CD4-positive, alpha-beta T cell (primary cell): ENCODE measurements around the gene VSNL1. TPM values are rescaled to one million over a fixed set of nuclear protein-coding genes. Genes with fewer than 3 reads are reported as not detected.

Experiments used
- ATAC-seq: fragments of 200-7000 bp; cut with Tn5 transposase; one replicate; pipeline ENCODE4 v1.10.0; 2022; ENCODE audit warnings: mild to moderate bottlenecking; ENCODE audit not compliant: poor library complexity
- CTCF ChIA-PET: fragments of 350-600 bp; sonication (Branson Sonifier 250); formaldehyde crosslinking; loops from one replicate; lab custom pipeline; 2021; ENCODE audit warnings: antibody characterized with exemption, inconsistent platforms; lab: Charles Lee
- POLR2A ChIA-PET: fragments of 350-600 bp; sonication (Branson Sonifier 250); formaldehyde crosslinking; loops from one replicate; lab custom pipeline; 2021; ENCODE audit warnings: antibody characterized with exemption, inconsistent platforms; lab: Charles Lee
- DNase-seq, 14 experiments: peaks; one replicate each; pipeline ENCODE4 v3.0.0-alpha.2; 2013 to 2020; ENCODE audit warnings: mixed read lengths in 2 of 14
- H3K27ac ChIP-seq, 2 donors: one replicate each; pipeline versions ENCODE4 v1.5.1 to v1.7.0; 2013; ENCODE audit warnings: low read length in 2 of 2, low read depth in 1 of 2, mild to moderate bottlenecking in 1 of 2
- H3K27me3 ChIP-seq, 2 experiments: 1 replicate in 1 of 2; 2 replicates in 1 of 2; pipeline versions ENCODE4 v1.6.1 to v1.7.0; 2013; ENCODE audit warnings: low read length in 2 of 2, control low read depth in 1 of 2, mild to moderate bottlenecking in 1 of 2, moderate library complexity in 1 of 2; ENCODE audit not compliant: insufficient read depth in 2 of 2, control insufficient read depth in 1 of 2
- H3K36me3 ChIP-seq: one replicate; pipeline ENCODE4 v1.6.1; 2013; ENCODE audit warnings: low read length, control low read depth; ENCODE audit not compliant: insufficient read depth
- H3K4me1 ChIP-seq: one replicate; pipeline ENCODE4 v1.6.1; 2013; ENCODE audit warnings: low read length, control low read depth; ENCODE audit not compliant: insufficient read depth
- H3K4me3 ChIP-seq: one replicate; pipeline ENCODE4 v1.5.1; 2013; ENCODE audit warnings: mild to moderate bottlenecking, low read length, moderate library complexity
- H3K9me3 ChIP-seq, 2 experiments: 1 replicate in 1 of 2; 2 replicates in 1 of 2; pipeline versions ENCODE4 v1.6.1 to v1.7.0; 2013; ENCODE audit warnings: low read length in 2 of 2, mild to moderate bottlenecking in 2 of 2, control low read depth in 1 of 2, moderate library complexity in 1 of 2; ENCODE audit not compliant: control insufficient read depth in 1 of 2, insufficient read depth in 1 of 2
- H3K27ac Mint-ChIP-seq: one replicate; pipeline ENCODE4 v1.8.0; 2020; ENCODE audit warnings: mixed read lengths
- H3K27me3 Mint-ChIP-seq: one replicate; pipeline ENCODE4 v1.8.0; 2021; ENCODE audit warnings: mixed read lengths
- H3K36me3 Mint-ChIP-seq: one replicate; pipeline ENCODE4 v1.8.0; 2021; ENCODE audit warnings: low read depth, mixed read lengths
- H3K4me1 Mint-ChIP-seq: one replicate; pipeline ENCODE4 v1.8.0; 2021; ENCODE audit warnings: low read depth, mixed read lengths
- H3K4me3 Mint-ChIP-seq: one replicate; pipeline ENCODE4 v1.8.0; 2020; ENCODE audit warnings: mild to moderate bottlenecking, mixed read lengths
- H3K9me3 Mint-ChIP-seq: one replicate; pipeline ENCODE4 v1.8.0; 2020; ENCODE audit warnings: mixed read lengths
- CTCF ChIP-seq: fragments of 200-600 bp; IDR thresholded peaks from one replicate; pipeline ENCODE4 v1.8.0; 2022; ENCODE audit warnings: antibody characterized with exemption, mild to moderate bottlenecking
- intact Hi-C, 2 experiments: fragments of 100-400 bp; cut with DNase I in 1 of 2; cut with micrococcal nuclease in 1 of 2; formaldehyde crosslinking; loops; one replicate each; pipeline versions ENCODE4 v1.15.1 to v1.9.0; 2023 to 2025; cut with DNase I, micrococcal nuclease
- total RNA-seq, 174 experiments: library from RNA in 2 of 174; stranded (reverse) in 2 of 174; gene quantifications; one replicate each; pipeline ENCODE4 v1.2.3 and lab custom pipeline; 2021 to 2026

The VSNL1 gene
- total RNA-seq, 2 experiments from 2014 or later, result not detected

DNA sequence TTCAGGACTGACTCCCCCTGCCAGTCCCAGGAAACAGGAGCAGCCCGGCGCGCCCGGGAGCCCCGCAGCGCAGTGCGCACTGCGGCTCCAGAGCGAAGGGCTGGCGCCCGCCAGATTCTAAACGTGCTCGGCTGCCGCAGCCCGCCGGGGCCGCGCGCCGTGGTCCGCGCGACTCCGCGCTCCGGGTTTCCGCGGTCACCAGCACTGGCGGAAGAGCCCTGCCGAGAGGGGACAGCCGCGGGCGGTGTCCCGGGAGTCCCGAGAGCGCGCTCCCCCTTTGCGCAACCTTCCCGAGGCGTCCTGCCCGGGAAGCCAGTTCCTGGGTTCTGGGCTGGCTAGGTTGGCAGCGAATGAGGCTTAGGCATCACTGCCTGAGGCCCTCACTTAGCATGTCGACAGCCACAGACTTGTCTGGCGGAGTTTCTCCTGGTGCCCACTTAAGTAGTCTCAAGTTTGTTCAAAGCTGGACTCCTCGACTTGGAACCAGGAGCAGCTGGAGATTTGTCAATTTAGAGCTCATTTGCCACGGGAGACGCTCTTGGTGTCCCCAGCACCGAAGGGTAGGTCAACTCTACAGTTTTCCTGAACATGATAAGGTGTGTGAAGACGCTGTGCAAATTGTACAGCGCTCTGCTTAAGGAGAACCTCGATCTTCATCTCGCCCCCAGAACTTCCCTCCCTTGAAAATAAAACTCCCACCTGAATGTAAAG lies 1.5 kb upstream of the VSNL1 start:
- DNase-seq (no peak), ATAC-seq (no peak)
- no peak overlapping the region for H3K27ac Mint-ChIP-seq
- POLR2A ChIA-PET, result no interaction called here
- Histone ChIP-seq H3K4me1 (no peaks in the 10 kb centered on the region), H3K36me3 (no peaks in the 10 kb centered on the region), H3K27me3 (peaks cover 38 to 50% of the 10 kb centered on the region in 2 experiments), H3K9me3 (peaks cover 0 to 9% of the 10 kb centered on the region in 2 experiments), H3K4me3 (no peak overlapping the region), H3K27ac (no peak overlapping the region)
- no peaks in the 10 kb centered on the region for H3K36me3 Mint-ChIP-seq
- H3K4me1 Mint-ChIP-seq, result no peaks in the 10 kb centered on the region
- no peak for TF ChIP-seq CTCF
- CTCF ChIA-PET, result no interaction called here
- peaks cover 79% of the 10 kb centered on the region for H3K27me3 Mint-ChIP-seq
- no peaks in the 10 kb centered on the region for H3K9me3 Mint-ChIP-seq
- no peak overlapping the region for H3K4me3 Mint-ChIP-seq
- intact Hi-C loops, result no loop called here

GRCh38 chr2:17539611-17540092 lies 844 bp upstream of the VSNL1 start:
- H3K27me3 ChIP-seq, result peaks cover 38 to 50% of the 10 kb centered on the region in 2 experiments
- ChIA-PET POLR2A (no interaction called here), CTCF (no interaction called here)
- Mint-ChIP-seq H3K27ac (no peak overlapping the region), H3K4me1 (no peaks in the 10 kb centered on the region), H3K36me3 (no peaks in the 10 kb centered on the region), H3K9me3 (no peaks in the 10 kb centered on the region), H3K27me3 (peaks cover 83% of the 10 kb centered on the region), H3K4me3 (no peak overlapping the region)
- ATAC-seq (no peak), DNase-seq (no peak)
- H3K36me3 ChIP-seq, result no peaks in the 10 kb centered on the region
- no peak overlapping the region for H3K4me3 ChIP-seq
- no peak for TF ChIP-seq CTCF
- H3K27ac ChIP-seq, result no peak overlapping the region
- H3K4me1 ChIP-seq, result no peaks in the 10 kb centered on the region
- intact Hi-C loops, result no loop called here
- H3K9me3 ChIP-seq, result peaks cover 0 to 9% of the 10 kb centered on the region in 2 experiments

DNA sequence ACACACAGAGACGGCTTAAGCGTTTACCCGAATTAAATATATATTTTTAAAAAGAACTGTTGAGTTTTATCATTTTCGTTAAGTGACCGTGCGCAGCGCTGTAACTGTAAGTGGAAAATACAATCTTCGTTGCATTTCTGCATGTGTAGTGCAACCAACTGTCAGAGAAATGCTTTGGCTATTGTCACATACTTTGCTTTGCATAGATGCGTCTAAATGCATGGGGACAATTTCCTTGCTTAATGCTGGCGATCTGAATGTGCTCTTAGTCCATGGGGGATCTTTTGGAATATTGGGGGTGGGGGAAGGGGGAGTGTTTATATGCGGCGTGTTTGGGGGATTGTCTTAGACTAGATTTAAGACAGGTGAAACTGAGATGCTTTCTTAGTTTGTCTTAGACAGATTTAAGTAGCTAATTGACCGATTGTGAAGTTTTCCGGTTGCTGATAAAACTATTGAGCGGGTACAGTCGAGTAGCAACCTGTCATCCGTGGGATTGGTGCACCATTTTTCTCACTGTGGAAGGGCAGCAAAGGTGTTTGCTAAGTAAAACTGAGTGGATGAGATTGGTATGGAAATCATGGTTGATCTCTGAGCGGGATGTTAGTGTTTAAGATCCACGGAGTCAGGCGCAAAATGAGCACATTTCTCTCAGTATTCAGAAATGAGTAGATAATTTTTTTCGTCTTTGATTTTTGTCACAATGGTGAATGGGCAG lies 476 bp downstream of the VSNL1 start:
- Histone ChIP-seq H3K36me3 (no peaks in the 10 kb centered on the region), H3K27ac (no peak overlapping the region), H3K4me1 (no peaks in the 10 kb centered on the region), H3K9me3 (peaks cover 0 to 9% of the 10 kb centered on the region in 2 experiments), H3K27me3 (peaks cover 36 to 57% of the 10 kb centered on the region in 2 experiments), H3K4me3 (no peak overlapping the region)
- peaks cover 78% of the 10 kb centered on the region for H3K27me3 Mint-ChIP-seq
- intact Hi-C loops, result no loop called here
- H3K9me3 Mint-ChIP-seq, result no peaks in the 10 kb centered on the region
- H3K27ac Mint-ChIP-seq, result no peak overlapping the region
- ChIA-PET CTCF (no interaction called here), POLR2A (no interaction called here)
- no peak for ATAC-seq
- no peaks in the 10 kb centered on the region for H3K36me3 Mint-ChIP-seq
- H3K4me1 Mint-ChIP-seq, result no peaks in the 10 kb centered on the region
- no peak for DNase-seq
- no peak overlapping the region for H3K4me3 Mint-ChIP-seq
- no peak for TF ChIP-seq CTCF
